Measurements from ENCODE around the gene OMG.

OMG gene

DNA sequence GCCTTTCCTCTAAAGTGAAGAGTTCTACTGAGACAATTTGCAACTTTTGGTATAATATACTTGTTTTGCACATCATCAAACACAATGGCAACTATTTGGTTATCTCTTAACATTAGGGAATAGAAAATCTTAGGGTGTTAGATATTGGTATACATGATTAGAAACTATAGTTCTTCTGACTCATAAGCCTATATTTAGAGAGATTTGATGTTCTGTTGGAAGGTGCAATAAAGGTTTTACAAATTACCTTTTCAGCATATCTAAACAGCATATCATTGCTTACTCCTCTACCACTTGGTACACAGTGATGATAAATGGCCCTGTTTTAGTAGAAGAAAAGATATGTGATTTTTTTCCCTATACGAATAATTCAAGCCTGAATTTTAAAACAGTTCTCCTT lies 10.6 kb upstream of the OMG start:
- DNase-seq (ENCODE audit: insufficient read length, low spot score): no peak
- no peak for FAIRE-seq
- TF ChIP-seq, protein P1, sequence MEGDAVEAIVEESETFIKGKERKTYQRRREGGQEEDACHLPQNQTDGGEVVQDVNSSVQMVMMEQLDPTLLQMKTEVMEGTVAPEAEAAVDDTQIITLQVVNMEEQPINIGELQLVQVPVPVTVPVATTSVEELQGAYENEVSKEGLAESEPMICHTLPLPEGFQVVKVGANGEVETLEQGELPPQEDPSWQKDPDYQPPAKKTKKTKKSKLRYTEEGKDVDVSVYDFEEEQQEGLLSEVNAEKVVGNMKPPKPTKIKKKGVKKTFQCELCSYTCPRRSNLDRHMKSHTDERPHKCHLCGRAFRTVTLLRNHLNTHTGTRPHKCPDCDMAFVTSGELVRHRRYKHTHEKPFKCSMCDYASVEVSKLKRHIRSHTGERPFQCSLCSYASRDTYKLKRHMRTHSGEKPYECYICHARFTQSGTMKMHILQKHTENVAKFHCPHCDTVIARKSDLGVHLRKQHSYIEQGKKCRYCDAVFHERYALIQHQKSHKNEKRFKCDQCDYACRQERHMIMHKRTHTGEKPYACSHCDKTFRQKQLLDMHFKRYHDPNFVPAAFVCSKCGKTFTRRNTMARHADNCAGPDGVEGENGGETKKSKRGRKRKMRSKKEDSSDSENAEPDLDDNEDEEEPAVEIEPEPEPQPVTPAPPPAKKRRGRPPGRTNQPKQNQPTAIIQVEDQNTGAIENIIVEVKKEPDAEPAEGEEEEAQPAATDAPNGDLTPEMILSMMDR (IDR thresholded peaks at IDR 0.05; ENCODE audit: insufficient read depth, missing control alignments): no peak

DNA sequence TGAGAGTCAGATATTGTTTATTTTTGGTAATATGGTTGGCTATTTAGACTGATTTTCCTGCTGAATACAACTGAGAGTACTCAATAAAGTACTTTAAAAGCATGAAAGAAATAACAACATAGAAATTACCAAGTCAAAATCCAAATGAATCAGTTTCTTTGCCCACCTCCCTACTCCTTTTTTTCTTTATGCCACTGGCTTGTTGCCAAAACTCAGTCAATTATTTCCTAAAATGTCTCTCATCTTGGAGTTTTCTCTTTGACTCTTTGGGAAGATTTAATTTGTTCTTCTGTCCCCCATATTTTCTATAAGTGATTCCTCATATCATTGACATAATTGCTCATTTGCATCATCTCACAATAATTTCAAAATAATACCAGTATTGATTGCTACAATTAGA lies 2.6 kb upstream of the OMG start:
- FAIRE-seq: no peak
- DNase-seq (ENCODE audit: insufficient read length, low spot score): no peak
- TF ChIP-seq, protein P1 (IDR thresholded peaks at IDR 0.05; ENCODE audit: insufficient read depth, missing control alignments): no peak

GRCh38 chr17:31296142-31296541 lies 897 bp downstream of the OMG start:
- DNase-seq (ENCODE audit: insufficient read length, low spot score): no peak
- TF ChIP-seq, protein P1 (IDR thresholded peaks at IDR 0.05; ENCODE audit: insufficient read depth, missing control alignments): no peak
- no peak for FAIRE-seq

GRCh38 chr17:31295489-31295871 lies 1.6 kb downstream of the OMG start:
- DNase-seq (ENCODE audit: insufficient read length, low spot score) (no peak), FAIRE-seq (no peak)
- TF ChIP-seq, protein P1 (IDR thresholded peaks at IDR 0.05; ENCODE audit: insufficient read depth, missing control alignments): no peak

DNA sequence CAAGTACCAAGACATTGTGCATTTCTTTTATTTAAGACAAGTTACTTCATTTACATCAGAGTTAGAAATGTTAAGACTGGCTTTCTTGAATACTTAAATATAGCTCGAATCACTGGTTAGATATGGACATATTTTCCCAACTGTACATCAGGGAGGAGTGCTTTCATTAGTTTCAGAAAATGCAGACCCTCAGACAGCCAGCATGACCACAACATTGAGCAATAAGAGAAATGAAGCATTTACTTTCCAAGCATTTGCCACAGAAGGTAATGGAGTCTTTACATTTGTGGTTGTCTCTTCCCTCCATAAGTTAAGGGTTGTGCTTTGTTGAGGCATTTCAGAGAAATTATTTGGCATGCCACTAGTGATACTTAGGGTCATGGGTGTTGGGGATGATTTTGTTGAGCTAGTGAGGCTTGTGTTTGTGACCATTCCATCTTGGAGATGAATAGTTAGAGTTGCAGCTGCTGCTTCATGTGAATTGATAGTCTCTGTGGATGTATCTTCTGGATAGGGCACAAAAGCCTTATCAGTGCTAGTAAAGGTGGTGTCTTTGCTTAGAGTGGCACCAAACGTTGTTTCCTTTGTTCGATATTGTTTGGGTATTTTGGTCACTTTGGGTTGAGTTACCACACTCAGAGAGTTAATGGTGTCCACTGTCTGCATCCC lies 2.1 kb downstream of the OMG start:
- DNase-seq (ENCODE audit: insufficient read length, low spot score): no peak
- TF ChIP-seq, protein P1 (IDR thresholded peaks at IDR 0.05; ENCODE audit: insufficient read depth, missing control alignments): no peak
- FAIRE-seq: no peak

DNA sequence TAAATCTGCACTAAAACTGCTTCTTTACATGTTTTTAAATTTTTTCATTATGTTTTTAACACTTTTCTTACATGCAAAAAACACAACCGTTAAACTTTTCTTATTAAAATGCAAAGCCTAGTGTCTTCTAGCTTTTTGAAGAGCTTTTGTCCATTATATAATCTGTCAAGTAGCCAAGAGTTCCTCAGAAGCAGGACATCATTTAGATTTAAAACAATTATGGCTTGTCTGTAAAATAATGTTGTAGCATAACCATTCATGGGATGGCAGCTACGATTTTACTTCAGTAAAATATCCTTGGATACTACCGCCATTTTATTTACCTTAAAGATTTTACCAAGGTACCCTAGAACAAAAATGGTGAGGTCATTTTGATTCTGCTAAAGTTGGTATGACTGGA lies 2.8 kb downstream of the OMG start:
- TF ChIP-seq, protein P1 (IDR thresholded peaks at IDR 0.05; ENCODE audit: insufficient read depth, missing control alignments): no peak
- FAIRE-seq (no peak), DNase-seq (ENCODE audit: insufficient read length, low spot score) (no peak)

DNA sequence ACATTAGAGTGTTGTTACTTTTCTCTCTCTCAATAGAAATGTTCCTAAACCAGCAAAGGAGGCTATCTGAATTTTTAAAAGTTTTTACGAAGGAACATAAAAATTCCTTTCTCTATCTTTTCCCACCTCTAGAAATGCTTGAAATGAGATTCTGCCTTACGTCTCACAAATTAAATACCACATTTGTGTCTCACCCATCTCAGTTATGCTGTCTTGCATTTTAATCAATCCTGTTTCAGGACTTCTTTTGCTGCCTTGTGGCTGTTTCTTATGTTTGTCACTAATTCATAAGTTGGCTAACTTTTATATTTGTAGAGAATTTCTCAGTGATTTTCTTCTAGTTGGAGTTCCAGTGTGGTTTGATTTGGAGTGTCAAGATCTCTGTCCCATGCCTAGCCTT lies 3.5 kb downstream of the OMG start:
- FAIRE-seq (no peak), DNase-seq (ENCODE audit: insufficient read length, low spot score) (no peak)
- TF ChIP-seq, protein P1 (IDR thresholded peaks at IDR 0.05; ENCODE audit: insufficient read depth, missing control alignments): no peak
